ENCODE measurements around the gene ZNF101. TPM values are rescaled to one million over a fixed set of nuclear protein-coding genes. Genes with fewer than 3 reads are reported as not detected.

ZNF101 gene
- total RNA-seq, 1 experiment from 2014 or later: 11.0 TPM

GRCh38 chr19:19711934-19712828 is 43.5 kb downstream of the ZNF101 start:
- DNase-seq (ENCODE audit: low read depth): no peak

GRCh38 chr19:19719798-19720197 is 51.2 kb downstream of the ZNF101 start:
- DNase-seq (ENCODE audit: low read depth): no peak

GRCh38 chr19:19721896-19722295 is 53.3 kb downstream of the ZNF101 start:
- no peak for DNase-seq (ENCODE audit: low read depth)

- peak; percentile 95 for DNase-seq (ENCODE audit: low read depth)
Measured at GRCh38 chr19:19732579-19733501, 64.2 kb downstream of the ZNF101 start, which contains the start of gene ZNF14. TSS of gene ZNF14 (minus strand) at chr19:19733112. CDS start at chr19:19732958, 154 bp downstream.

Other genes starting within 250 kb of the ZNF101 start
- gene TSSK6, start 153.3 kb upstream of the ZNF101 start, total RNA-seq (2014; rRNA removed; shearing (Covaris generic)): 1.8 and 3.1 TPM in 2 replicates
- gene NDUFA13, start 152.6 kb upstream of the ZNF101 start, total RNA-seq (2014; rRNA removed; shearing (Covaris generic)): 96.6 and 152 TPM in 2 replicates
- 1.4 and 2.7 TPM in 2 replicates for gene YJEFN3, start 139.9 kb upstream of the ZNF101 start, total RNA-seq (2014; rRNA removed; shearing (Covaris generic))
- 0.40 and 1.0 TPM in 2 replicates for gene CILP2, start 130.6 kb upstream of the ZNF101 start, total RNA-seq (2014; rRNA removed; shearing (Covaris generic))
- gene PBX4, start 50.2 kb upstream of the ZNF101 start, total RNA-seq (2014; rRNA removed; shearing (Covaris generic)): 0.42 and 1.9 TPM in 2 replicates
- gene LPAR2, start 40.6 kb upstream of the ZNF101 start, total RNA-seq (2014; rRNA removed; shearing (Covaris generic)): 1.2 and 3.0 TPM in 2 replicates
- gene GMIP, start 25.2 kb upstream of the ZNF101 start, total RNA-seq (2014; rRNA removed; shearing (Covaris generic)): 2.2 and 7.1 TPM in 2 replicates
- gene ATP13A1, start 5.2 kb upstream of the ZNF101 start, total RNA-seq (2014; rRNA removed; shearing (Covaris generic)): 152 and 173 TPM in 2 replicates
- gene ZNF14, start 64.3 kb downstream of the ZNF101 start, total RNA-seq (2014; rRNA removed; shearing (Covaris generic)): 2.9 and 5.4 TPM in 2 replicates
- gene ZNF506, start 152.9 kb downstream of the ZNF101 start, total RNA-seq (2014; rRNA removed; shearing (Covaris generic)): 18.5 and 18.6 TPM in 2 replicates
- gene ZNF253, start 197.0 kb downstream of the ZNF101 start, total RNA-seq (2014; rRNA removed; shearing (Covaris generic)): 3.9 and 5.1 TPM in 2 replicates
- 29.1 and 33.4 TPM in 2 replicates for gene ZNF93, start 232.1 kb downstream of the ZNF101 start, total RNA-seq (2014; rRNA removed; shearing (Covaris generic))

Measured in Daoy (cell line).